Measurements from ENCODE around the gene IL17B. TPM values are rescaled to one million over a fixed set of nuclear protein-coding genes. Genes with fewer than 3 reads are reported as not detected.

Gene IL17B
- total and polyA plus RNA-seq, 9 of the 15 experiments (the other 6 are each of a cell fraction or from before 2014, with no cell fraction given): 0.28 to 2.6 (median 0.53) TPM; not detected in 2

DNA sequence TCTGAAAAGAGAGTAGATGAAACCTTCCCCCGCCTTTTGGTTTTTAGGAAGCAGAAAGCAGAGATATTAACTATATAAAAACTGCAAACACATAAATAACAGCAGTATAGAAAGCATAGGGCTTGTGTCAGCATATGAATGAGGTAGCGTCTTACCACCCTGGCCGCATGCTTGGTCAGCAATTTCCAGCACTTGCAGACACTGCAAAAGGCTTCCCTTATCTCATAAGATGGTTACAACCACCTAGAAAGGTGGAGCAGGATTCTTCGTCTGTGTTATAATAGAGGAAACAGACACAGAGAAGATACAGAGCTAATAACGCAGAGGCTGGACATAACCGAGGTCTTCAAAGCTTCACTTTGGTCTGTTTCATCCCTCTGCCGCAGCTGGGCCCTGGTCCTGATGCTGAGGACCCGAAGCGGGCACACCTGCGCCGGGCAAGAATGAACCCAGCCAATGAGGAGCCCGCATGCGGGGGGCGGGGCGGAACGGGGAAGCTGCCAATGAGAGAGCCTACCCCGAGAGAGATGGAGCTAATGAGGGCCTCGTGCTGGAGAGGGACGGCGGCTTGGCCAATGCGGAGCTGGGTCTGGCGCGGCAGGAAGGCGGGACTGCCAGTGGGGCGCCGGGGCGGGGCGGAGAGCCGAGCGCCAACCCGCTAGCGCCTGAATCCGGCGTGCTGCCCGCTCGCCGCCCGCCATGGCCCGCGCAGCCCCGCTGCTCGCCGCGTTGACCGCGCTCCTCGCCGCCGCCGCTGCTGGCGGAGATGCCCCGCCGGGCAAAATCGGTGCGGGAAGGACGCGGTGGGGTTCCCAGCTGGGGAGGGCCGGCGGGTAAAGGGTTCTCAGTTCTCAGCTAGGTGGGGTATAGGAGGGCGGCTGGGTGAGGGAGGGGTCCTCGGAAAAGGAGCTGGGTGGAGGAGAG lies 21.5 kb downstream of the IL17B start, which contains the start of gene PCYOX1L (continued):
- TF ChIP-seq SIN3B (IDR thresholded peaks at IDR 0.05; ENCODE audit: low read depth) (peak; percentile 60), TSC22D4 (tag; IDR thresholded peaks at IDR 0.05) (no peak), ATF1 (CRISPR knock-in tag; IDR thresholded peaks at IDR 0.05) (no peak), ATF1 (tag; IDR thresholded peaks at IDR 0.05) (0 out of 2 replicates have a peak, but pooled peaks have one; percentile 48), CBFA2T3 (IDR thresholded peaks at IDR 0.05) (0 out of 2 replicates have a peak, but pooled peaks have one; percentile 17), RBM15 (IDR thresholded peaks at IDR 0.05; ENCODE audit: insufficient read depth, low read length) (no peak), ZNF778 (CRISPR knock-in tag; IDR thresholded peaks at IDR 0.05) (no peak), BCLAF1 (IDR thresholded peaks at IDR 0.05; ENCODE audit: borderline replicate concordance in 1 of 2, control insufficient read depth in 1 of 2, low read depth in 2 of 2, low read length in 1 of 2) (peak in 1 of 2 experiments; percentile 91; a peak in 2 of 4 replicates), MTA2 (IDR thresholded peaks at IDR 0.05; ENCODE audit: low read depth) (no peak), PRMT5 (CRISPR knock-in tag; IDR thresholded peaks at IDR 0.05) (no peak), RUNX1 (IDR thresholded peaks at IDR 0.05; ENCODE audit: low read depth) (no peak), THAP12 (CRISPR knock-in tag; IDR thresholded peaks at IDR 0.05) (peak; percentile 82; the same call in 1 of the 2 replicates), RBBP5 (IDR thresholded peaks at IDR 0.05; ENCODE audit: borderline replicate concordance, insufficient read depth, low read length, poor library complexity, severe bottlenecking) (no peak)
- TF ChIP-seq, protein P1, sequence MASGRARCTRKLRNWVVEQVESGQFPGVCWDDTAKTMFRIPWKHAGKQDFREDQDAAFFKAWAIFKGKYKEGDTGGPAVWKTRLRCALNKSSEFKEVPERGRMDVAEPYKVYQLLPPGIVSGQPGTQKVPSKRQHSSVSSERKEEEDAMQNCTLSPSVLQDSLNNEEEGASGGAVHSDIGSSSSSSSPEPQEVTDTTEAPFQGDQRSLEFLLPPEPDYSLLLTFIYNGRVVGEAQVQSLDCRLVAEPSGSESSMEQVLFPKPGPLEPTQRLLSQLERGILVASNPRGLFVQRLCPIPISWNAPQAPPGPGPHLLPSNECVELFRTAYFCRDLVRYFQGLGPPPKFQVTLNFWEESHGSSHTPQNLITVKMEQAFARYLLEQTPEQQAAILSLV (tag; IDR thresholded peaks at IDR 0.05): no peak
- TF ChIP-seq, protein P2, sequence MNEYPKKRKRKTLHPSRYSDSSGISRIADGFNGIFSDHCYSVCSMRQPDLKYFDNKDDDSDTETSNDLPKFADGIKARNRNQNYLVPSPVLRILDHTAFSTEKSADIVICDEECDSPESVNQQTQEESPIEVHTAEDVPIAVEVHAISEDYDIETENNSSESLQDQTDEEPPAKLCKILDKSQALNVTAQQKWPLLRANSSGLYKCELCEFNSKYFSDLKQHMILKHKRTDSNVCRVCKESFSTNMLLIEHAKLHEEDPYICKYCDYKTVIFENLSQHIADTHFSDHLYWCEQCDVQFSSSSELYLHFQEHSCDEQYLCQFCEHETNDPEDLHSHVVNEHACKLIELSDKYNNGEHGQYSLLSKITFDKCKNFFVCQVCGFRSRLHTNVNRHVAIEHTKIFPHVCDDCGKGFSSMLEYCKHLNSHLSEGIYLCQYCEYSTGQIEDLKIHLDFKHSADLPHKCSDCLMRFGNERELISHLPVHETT (CRISPR knock-in tag; conservative IDR thresholded peaks at IDR 0.05 in 1 of 2, IDR thresholded peaks at IDR 0.05 in 1 of 2): peak in 1 of 2 experiments; percentile 37; a peak in 1 of 4 replicates
- TF ChIP-seq, protein P3, sequence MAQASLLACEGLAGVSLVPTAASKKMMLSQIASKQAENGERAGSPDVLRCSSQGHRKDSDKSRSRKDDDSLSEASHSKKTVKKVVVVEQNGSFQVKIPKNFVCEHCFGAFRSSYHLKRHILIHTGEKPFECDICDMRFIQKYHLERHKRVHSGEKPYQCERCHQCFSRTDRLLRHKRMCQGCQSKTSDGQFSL (CRISPR knock-in tag; IDR thresholded peaks at IDR 0.05): peak; percentile 93
- TF ChIP-seq, protein P3 (tag; IDR thresholded peaks at IDR 0.05): peak in 1 of 2 experiments; percentile 97; a peak in 2 of 4 replicates

Data from K562 (cell line).